Gastrocnemius medialis (tissue), 4 donors: ENCODE measurements around the gene PGF. TPM values are rescaled to one million over a fixed set of nuclear protein-coding genes. Genes with fewer than 3 reads are reported as not detected.

Experiments
- ATAC-seq, 2 donors: fragments of 150-250 bp; one replicate each; pipeline ENCODE4 v1.9.1; 2016
- DNase-seq, 2 donors: peaks; one replicate each; pipeline ENCODE4 v3.0.0-alpha.2; 2019
- H3K27ac ChIP-seq, 4 donors: fragments of 200-600 bp; sonication (generic); 1 replicate in 1 of 4; 2 replicates in 3 of 4; pipeline ENCODE4 v1.5.1; 2016 to 2018; ENCODE audit warnings: mild to moderate bottlenecking in 2 of 4, moderate library complexity in 1 of 4
- H3K27me3 ChIP-seq, 3 donors: fragments of 200-600 bp; sonication (generic) in 2 of 3; 1 replicate in 1 of 3; 2 replicates in 2 of 3; pipeline versions ENCODE4 v1.5.1 to v1.6.0; 2016 to 2019; ENCODE audit warnings: mild to moderate bottlenecking in 1 of 3, moderate library complexity in 1 of 3
- H3K36me3 ChIP-seq, 2 donors: fragments of 200-600 bp; sonication (generic) in 1 of 2; one replicate each; pipeline ENCODE4 v1.5.1; 2017 to 2018
- H3K4me1 ChIP-seq, 2 donors: fragments of 200-600 bp; sonication (generic) in 1 of 2; one replicate each; pipeline ENCODE4 v1.5.1; 2016 to 2017; ENCODE audit warnings: mild to moderate bottlenecking in 2 of 2
- H3K4me3 ChIP-seq, 4 donors: fragments of 200-600 bp; sonication (generic) in 3 of 4; 1 replicate in 1 of 4; 2 replicates in 3 of 4; pipeline ENCODE4 v1.5.1; 2016 to 2019; ENCODE audit warnings: mild to moderate bottlenecking in 2 of 4
- H3K9me3 ChIP-seq, 3 donors: fragments of 200-600 bp; sonication (generic) in 2 of 3; 1 replicate in 1 of 3; 2 replicates in 2 of 3; pipeline ENCODE4 v1.5.1; 2016 to 2019
- CTCF ChIP-seq, 5 experiments: fragments of 450-650 bp in 3 of 5; fragments of 200-600 bp in 2 of 5; sonication (generic) in 2 of 5; IDR thresholded peaks in 4 of 5; conservative IDR thresholded peaks in 1 of 5; 1 replicate in 4 of 5; 2 replicates in 1 of 5; pipeline ENCODE4 v1.5.1; 2016 to 2019; ENCODE audit warnings: antibody characterized with exemption in 5 of 5, mild to moderate bottlenecking in 3 of 5, moderate library complexity in 3 of 5
- POLR2A ChIP-seq, 2 donors: fragments of 450-650 bp; IDR thresholded peaks; one replicate each; pipeline ENCODE4 v1.6.1; 2017; ENCODE audit warnings: antibody characterized with exemption in 2 of 2, mild to moderate bottlenecking in 2 of 2, moderate library complexity in 2 of 2
- in situ Hi-C, 4 donors: fragments of 200-750 bp; cut with MboI; loops; one replicate each; pipeline versions ENCODE4 v1.15.0 to v1.8.0; 2017; ENCODE audit warnings: low sequenced_read_pairs in 4 of 4
- intact Hi-C: fragments of 100-400 bp; cut with DNase I; formaldehyde crosslinking; loops from one replicate; pipeline ENCODE4 v1.15.1; 2023; ENCODE audit warnings: low total_unique reads
- total RNA-seq, 4 donors: library from RNA; depleted of rRNA; stranded (reverse); fragments of >200 nt; gene quantifications; one replicate each; pipeline versions ENCODE4 v1.1.0 to v1.2.3, GENCODE V29; 2016

PGF gene
- total RNA-seq, 4 donors from 2014 or later = 2.2 to 7.8 (median 3.8) TPM

GRCh38 chr14:74911704-74912103 is 43.7 kb downstream of the PGF start:
- no peaks in the 10 kb centered on the region for H3K36me3 ChIP-seq
- no peaks in the 10 kb centered on the region for H3K27me3 ChIP-seq
- ATAC-seq (no peak), DNase-seq (no peak)
- no peak overlapping the region for H3K4me3 ChIP-seq
- intact Hi-C loops (loop anchor here (5.0 kb wide), 2 partner anchors 36 to 101 kb away; no protein-coding TSS in a partner anchor), in situ Hi-C loops (loop anchor here in 2 of 4 donors (10.0 kb wide), 1 partner anchor 173 kb away; no protein-coding TSS in a partner anchor)
- peaks cover 39 to 42% of the 10 kb centered on the region in 2 donors for H3K4me1 ChIP-seq
- H3K9me3 ChIP-seq = no peaks in the 10 kb centered on the region
- TF ChIP-seq CTCF (IDR thresholded peaks at IDR 0.05 in 4 of 5, conservative IDR thresholded peaks at IDR 0.05 in 1 of 5) = no peak
- TF ChIP-seq POLR2A (IDR thresholded peaks at IDR 0.05) = no peak
- H3K27ac ChIP-seq = no peak overlapping the region

- no peaks in the 10 kb centered on the region for H3K27me3 ChIP-seq
- H3K36me3 ChIP-seq = no peaks in the 10 kb centered on the region
- no peaks in the 10 kb centered on the region for H3K9me3 ChIP-seq
- peaks cover 35 to 41% of the 10 kb centered on the region in 2 donors for H3K4me1 ChIP-seq
- DNase-seq = no peak
- H3K27ac ChIP-seq = no peak overlapping the region
- no peak overlapping the region for H3K4me3 ChIP-seq
- in situ Hi-C loops = loop anchor here in 2 of 4 donors (10.0 kb wide), 1 partner anchor 174 kb away; no protein-coding TSS in a partner anchor
- intact Hi-C loops = loop anchor here (5.0 kb wide), 2 partner anchors 36 to 101 kb away; no protein-coding TSS in a partner anchor
- TF ChIP-seq CTCF (IDR thresholded peaks at IDR 0.05 in 4 of 5, conservative IDR thresholded peaks at IDR 0.05 in 1 of 5) = no peak
- TF ChIP-seq POLR2A (IDR thresholded peaks at IDR 0.05) = no peak
- ATAC-seq = no peak
Measured at GRCh38 chr14:74911221-74911620, 44.2 kb downstream of the PGF start.

DNA sequence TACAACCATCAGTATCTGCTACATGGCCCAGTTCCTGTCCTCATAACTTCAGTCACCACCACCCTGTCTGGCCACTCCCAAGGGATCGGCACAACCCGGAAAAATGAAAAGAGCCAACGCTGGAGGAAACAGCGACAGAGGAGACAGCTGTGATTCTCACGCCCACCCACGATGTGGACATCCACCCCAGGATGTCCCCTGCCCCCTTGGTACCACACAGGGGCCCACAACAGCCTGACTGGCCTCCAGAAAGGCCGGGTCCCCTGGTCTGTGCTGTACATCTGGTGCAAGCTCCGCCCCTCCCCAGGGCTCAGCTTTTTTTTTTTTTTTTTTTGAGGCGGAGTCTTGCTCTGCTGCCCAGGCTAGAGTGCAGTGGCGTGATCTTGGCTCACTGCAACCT is 44.8 kb downstream of the PGF start:
- ATAC-seq (no peak), DNase-seq (no peak)
- TF ChIP-seq POLR2A (IDR thresholded peaks at IDR 0.05) (no peak), CTCF (IDR thresholded peaks at IDR 0.05 in 4 of 5, conservative IDR thresholded peaks at IDR 0.05 in 1 of 5) (no peak)
- Histone ChIP-seq H3K27ac (no peak overlapping the region), H3K9me3 (no peaks in the 10 kb centered on the region), H3K27me3 (no peaks in the 10 kb centered on the region), H3K4me1 (peaks cover 31 to 40% of the 10 kb centered on the region in 2 donors), H3K36me3 (no peaks in the 10 kb centered on the region), H3K4me3 (no peak overlapping the region)
- intact Hi-C loops = loop anchor here (5.0 kb wide), 2 partner anchors 37 to 102 kb away; no protein-coding TSS in a partner anchor
- in situ Hi-C loops = loop anchor here in 2 of 4 donors (10.0 kb wide), 1 partner anchor 174 kb away; no protein-coding TSS in a partner anchor

GRCh38 chr14:74909911-74910310 is 45.5 kb downstream of the PGF start:
- Histone ChIP-seq H3K4me3 (no peak overlapping the region), H3K4me1 (peaks cover 28 to 41% of the 10 kb centered on the region in 2 donors), H3K36me3 (no peaks in the 10 kb centered on the region), H3K9me3 (no peaks in the 10 kb centered on the region), H3K27me3 (no peaks in the 10 kb centered on the region), H3K27ac (no peak overlapping the region)
- intact Hi-C loops (loop anchor here (5.0 kb wide), 2 partner anchors 37 to 102 kb away; no protein-coding TSS in a partner anchor), in situ Hi-C loops (loop anchor here in 2 of 4 donors (10.0 kb wide), 1 partner anchor 175 kb away; no protein-coding TSS in a partner anchor)
- no peak for ATAC-seq
- DNase-seq = no peak
- TF ChIP-seq POLR2A (IDR thresholded peaks at IDR 0.05) = no peak
- TF ChIP-seq CTCF (IDR thresholded peaks at IDR 0.05 in 4 of 5, conservative IDR thresholded peaks at IDR 0.05 in 1 of 5) = no peak
